GM03348 (cell line): ENCODE data around the gene C10orf71.

Experiments
- DNase-seq: peaks from one replicate; pipeline ENCODE4 v3.0.0; 2012; ENCODE audit warnings: low spot score

C10orf71 gene

GRCh38 chr10:49333192-49333591 is 34.2 kb downstream of the C10orf71 start:
- no peak for DNase-seq

- DNase-seq, result no peak
These were observed 36.0 kb downstream of the C10orf71 start for GRCh38 chr10:49334964-49335363.

- DNase-seq, result no peak
These were observed 36.5 kb downstream of the C10orf71 start for GRCh38 chr10:49335364-49335972.

GRCh38 chr10:49338604-49339003 is 39.6 kb downstream of the C10orf71 start:
- no peak for DNase-seq

GRCh38 chr10:49344840-49345239 is 45.9 kb downstream of the C10orf71 start:
- no peak for DNase-seq

- DNase-seq, result no peak
These were observed 48.4 kb downstream of the C10orf71 start for GRCh38 chr10:49347342-49347741.

- DNase-seq, result no peak
These were observed 48.9 kb downstream of the C10orf71 start for GRCh38 chr10:49347827-49348226.

- DNase-seq, result no peak
These were observed 49.6 kb downstream of the C10orf71 start for GRCh38 chr10:49348593-49348992.

- DNase-seq, result no peak
These were observed 50.4 kb downstream of the C10orf71 start for GRCh38 chr10:49349390-49349789.

- DNase-seq, result no peak
These were observed 51.2 kb downstream of the C10orf71 start for GRCh38 chr10:49350138-49350537.

- DNase-seq, result no peak
These were observed 52.0 kb downstream of the C10orf71 start for GRCh38 chr10:49350846-49351532.

- no peak for DNase-seq
These were observed 52.7 kb downstream of the C10orf71 start for GRCh38 chr10:49351669-49352068.

- no peak for DNase-seq
These were observed 53.4 kb downstream of the C10orf71 start for GRCh38 chr10:49352323-49352722.

- no peak for DNase-seq
These were observed 54.3 kb downstream of the C10orf71 start for GRCh38 chr10:49353026-49353894.

- no peak for DNase-seq
These were observed 55.1 kb downstream of the C10orf71 start for GRCh38 chr10:49353895-49354566.

GRCh38 chr10:49354593-49354992 is 55.6 kb downstream of the C10orf71 start:
- DNase-seq, result no peak

GRCh38 chr10:49355221-49355620 is 56.3 kb downstream of the C10orf71 start:
- DNase-seq, result no peak

GRCh38 chr10:49356181-49356580 is 57.2 kb downstream of the C10orf71 start:
- no peak for DNase-seq

- no peak for DNase-seq
These were observed 58.0 kb downstream of the C10orf71 start for GRCh38 chr10:49356944-49357343.

GRCh38 chr10:49357910-49358309 is 58.9 kb downstream of the C10orf71 start:
- no peak for DNase-seq

GRCh38 chr10:49359349-49360270 is 60.6 kb downstream of the C10orf71 start:
- no peak for DNase-seq
